COLO668 (cell line): ENCODE results near the gene IDI2.

ENCODE experiments used
- DNase-seq: peaks from one replicate; lab custom pipeline; 2025; ENCODE audit not compliant: unreplicated experiment; lab: John Stamatoyannopoulos, UW

Gene IDI2

DNA sequence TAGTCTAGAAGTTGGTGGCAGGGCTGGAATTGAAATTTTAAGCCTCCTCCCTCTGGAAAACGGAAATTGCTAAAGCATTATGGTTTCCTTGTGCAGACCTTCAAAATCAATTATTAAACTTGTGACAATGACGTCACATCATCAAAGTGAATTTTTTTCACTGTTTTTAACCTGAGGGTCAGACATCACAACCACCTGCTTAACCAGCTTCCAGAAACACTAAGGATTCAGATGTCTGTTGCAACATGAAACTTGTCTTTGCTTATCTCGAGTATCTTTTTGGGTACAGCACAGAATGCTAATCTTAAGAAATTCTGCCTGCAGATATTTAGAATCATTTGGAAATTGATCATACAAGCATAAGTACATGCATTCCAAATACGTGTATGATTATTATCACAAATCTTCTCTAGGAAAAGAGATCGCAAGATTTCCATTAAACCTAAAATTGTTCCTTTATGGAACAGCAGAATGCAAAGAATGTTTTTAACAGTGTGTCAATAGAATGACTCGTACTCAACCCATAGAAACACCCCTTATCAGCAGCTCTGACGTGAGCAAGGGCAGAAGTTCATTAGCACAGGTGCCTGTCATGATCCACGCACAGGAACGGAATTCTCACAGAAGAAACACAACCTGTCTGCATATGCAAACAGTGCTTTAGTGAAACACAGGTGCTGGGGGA is 41.5 kb downstream of the IDI2 start:
- no peak for DNase-seq

GRCh38 chr10:983401-983800 is 42.3 kb downstream of the IDI2 start:
- no peak for DNase-seq

DNA sequence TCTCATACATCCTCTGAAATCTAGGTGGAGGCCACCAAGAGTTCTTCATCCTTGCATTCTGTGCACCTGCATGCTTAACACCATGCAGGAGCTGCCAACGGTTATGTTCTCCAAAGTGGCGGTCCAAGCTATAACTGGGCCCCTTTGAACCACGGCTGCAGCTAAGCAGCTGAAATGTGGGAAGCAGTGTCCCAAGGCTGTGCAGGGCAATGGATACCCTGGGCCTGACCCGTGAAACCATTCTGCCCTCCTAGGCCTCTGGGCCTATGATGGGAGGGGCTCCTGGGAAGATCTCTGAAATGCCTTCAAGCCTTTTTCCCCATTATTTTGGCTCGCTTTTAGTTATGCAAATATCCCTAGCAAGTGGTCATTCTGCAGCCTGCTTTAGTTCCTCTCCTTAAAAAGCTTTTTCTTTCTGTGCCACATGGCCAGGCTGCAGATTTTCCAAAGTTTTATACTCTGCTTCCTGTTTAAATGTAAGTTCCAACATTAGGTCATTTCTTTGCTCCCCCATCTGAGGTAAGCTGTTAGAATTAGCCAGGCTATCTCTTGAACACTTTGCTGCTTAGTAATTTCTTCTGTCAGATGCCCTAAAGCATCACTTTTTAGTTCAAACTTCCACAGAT is 45.1 kb downstream of the IDI2 start:
- DNase-seq: no peak

- DNase-seq: no peak
Measured at GRCh38 chr10:978826-979421, 46.7 kb downstream of the IDI2 start.

DNA sequence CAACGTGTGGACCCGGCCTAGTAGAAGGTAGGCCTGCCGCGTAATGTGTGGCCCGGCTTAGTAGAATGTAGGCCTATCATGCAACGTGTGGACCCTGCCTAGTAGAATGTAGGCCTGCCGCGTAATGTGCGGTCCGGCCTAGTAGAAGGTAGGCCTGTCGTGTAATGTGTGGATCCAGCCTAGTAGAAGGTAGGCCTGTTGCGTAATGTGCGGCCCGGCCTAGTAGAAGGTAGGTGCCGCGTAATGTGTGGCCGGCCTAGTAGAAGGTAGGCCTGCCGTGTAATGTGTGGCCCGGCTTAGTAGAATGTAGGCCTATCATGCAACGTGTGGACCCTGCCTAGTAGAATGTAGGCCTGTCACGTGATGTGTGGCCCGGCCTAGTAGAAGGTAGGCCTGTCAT is 49.3 kb downstream of the IDI2 start:
- DNase-seq: no peak

DNA sequence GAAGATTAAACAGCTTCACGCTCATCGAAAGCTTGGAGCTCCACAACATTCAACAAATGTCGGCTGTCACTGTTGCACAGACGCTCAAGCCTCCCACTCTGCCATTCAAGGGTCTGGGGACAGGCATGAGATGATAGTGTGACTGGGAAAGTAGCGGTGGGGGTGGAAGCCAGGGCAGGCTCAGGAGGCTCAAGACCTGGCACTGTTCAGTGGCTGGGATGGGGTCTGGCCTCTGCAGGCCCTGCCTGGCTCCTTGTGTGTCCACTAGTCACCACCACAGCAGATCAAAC is 50.9 kb downstream of the IDI2 start:
- no peak for DNase-seq

- peak; percentile 70 for DNase-seq
Measured at GRCh38 chr10:974038-974784, 51.4 kb downstream of the IDI2 start.

DNA sequence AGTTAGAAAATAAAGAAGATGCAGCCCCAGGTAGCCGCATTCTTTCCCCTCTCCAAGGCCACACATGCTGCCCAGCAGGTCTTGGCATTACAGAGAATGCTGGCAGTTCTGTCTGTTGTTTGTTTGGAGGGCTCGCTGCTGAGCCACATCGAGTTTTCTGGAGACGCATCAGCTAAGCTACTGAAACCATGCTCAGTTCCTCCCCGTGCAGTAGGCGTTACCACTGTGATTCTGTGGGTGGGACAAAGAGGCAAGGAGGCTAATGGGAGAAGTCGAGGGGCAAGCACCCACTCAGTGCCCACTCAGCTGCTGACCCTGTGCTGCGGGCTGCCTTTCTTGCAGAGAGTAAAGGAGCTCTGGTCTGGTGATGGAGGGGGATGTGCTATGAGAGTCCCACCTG is 52.9 kb downstream of the IDI2 start:
- no peak for DNase-seq

DNA sequence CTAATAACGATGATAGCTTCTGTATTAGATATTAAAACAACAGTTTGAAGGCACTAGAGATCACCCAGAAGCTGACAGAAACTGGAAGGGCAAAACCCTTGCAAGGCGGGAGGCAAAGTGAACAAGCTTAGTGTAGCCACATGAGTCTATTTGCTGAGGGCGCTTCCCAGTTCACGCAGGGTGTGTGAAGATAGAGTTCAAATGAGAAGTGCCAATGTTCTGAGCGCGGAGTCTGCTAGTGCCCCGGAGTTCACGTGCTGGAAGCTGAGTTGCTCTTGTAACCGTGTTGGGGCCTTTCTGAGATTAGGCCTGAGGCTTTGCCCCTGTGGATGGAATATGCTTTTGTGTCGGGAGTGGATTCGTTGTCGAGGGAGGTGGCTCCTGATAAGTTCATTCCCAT is 54.0 kb downstream of the IDI2 start:
- peak; percentile 10 for DNase-seq

DNA sequence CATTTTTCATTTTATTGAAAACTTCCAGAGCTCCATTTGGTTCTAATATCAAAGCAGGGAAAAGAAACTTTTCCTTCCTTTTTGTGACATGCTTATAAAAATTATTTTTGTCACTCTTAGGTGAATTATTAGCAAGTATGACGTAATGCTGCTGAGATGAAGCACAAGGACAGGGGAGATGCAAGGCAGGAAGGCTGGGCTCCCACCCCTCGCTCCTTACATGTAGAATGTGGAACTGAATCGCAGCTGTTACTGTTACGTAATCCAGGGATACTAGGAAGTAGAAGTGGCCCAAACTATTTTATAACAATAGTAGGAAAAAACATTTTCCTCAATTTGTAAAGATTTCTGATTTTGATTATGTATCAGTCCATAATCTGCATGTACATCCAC is 54.5 kb downstream of the IDI2 start:
- DNase-seq: no peak

- peak; percentile 59 for DNase-seq
Measured at GRCh38 chr10:970311-971149, 55.1 kb downstream of the IDI2 start.

GRCh38 chr10:969473-970150 is 56.0 kb downstream of the IDI2 start:
- DNase-seq: peak; percentile 15
